Activated naive CD4-positive, alpha-beta T cell treated with Interleukin-2 at 50 U/mL for 16 hours (primary cell): ENCODE measurements around the gene ZZZ3.
"Not testable (repeated sequence)": the region's sequence is repeated elsewhere in the genome, so short reads cannot be mapped to it uniquely, and the experiment has no call there.

Experiments used
- DNase-seq: peaks from one replicate; pipeline ENCODE4 v3.0.0-alpha.2; 2020

Gene ZZZ3

GRCh38 chr1:77682460-77683159 lies at the start of gene ZZZ3:
ZZZ3 (minus strand) TSS chr1:77682658; CDS start chr1:77633354, 49,304 bp downstream.
- DNase-seq = peak; percentile 88

- DNase-seq = no peak
These were observed 49.6 kb upstream of the ZZZ3 start for GRCh38 chr1:77732090-77732489.

GRCh38 chr1:77725706-77726105 lies 43.2 kb upstream of the ZZZ3 start:
- DNase-seq = no peak

- DNase-seq = no peak
These were observed 35.7 kb upstream of the ZZZ3 start for GRCh38 chr1:77718181-77718580.

GRCh38 chr1:77716065-77716464 lies 33.6 kb upstream of the ZZZ3 start:
- no peak for DNase-seq

- no peak for DNase-seq
These were observed 27.3 kb upstream of the ZZZ3 start for GRCh38 chr1:77709727-77710126.

GRCh38 chr1:77706321-77706720 lies 23.9 kb upstream of the ZZZ3 start:
- no peak for DNase-seq

- no peak for DNase-seq
These were observed 22.3 kb upstream of the ZZZ3 start for GRCh38 chr1:77704736-77705135.

- not testable (repeated sequence) for DNase-seq
These were observed 17.2 kb upstream of the ZZZ3 start for GRCh38 chr1:77699673-77700072.

- DNase-seq = no peak
These were observed 15.0 kb upstream of the ZZZ3 start for GRCh38 chr1:77697441-77697840.

GRCh38 chr1:77688939-77689338 lies 6.5 kb upstream of the ZZZ3 start:
- DNase-seq = no peak

GRCh38 chr1:77687519-77687906 lies 5.1 kb upstream of the ZZZ3 start:
- DNase-seq = peak; percentile 9

GRCh38 chr1:77686796-77687518 lies 4.5 kb upstream of the ZZZ3 start:
- no peak for DNase-seq

GRCh38 chr1:77683160-77684148 lies 996 bp upstream of the ZZZ3 start:
- peak; percentile 93 for DNase-seq

- DNase-seq = no peak
These were observed 2.3 kb downstream of the ZZZ3 start for GRCh38 chr1:77680173-77680572.

GRCh38 chr1:77678660-77679610 lies 3.5 kb downstream of the ZZZ3 start:
- DNase-seq = no peak

GRCh38 chr1:77674807-77675206 lies 7.7 kb downstream of the ZZZ3 start:
- DNase-seq = not testable (repeated sequence)

GRCh38 chr1:77673716-77674355 lies 8.6 kb downstream of the ZZZ3 start:
- DNase-seq = no peak

- DNase-seq = no peak
These were observed 9.4 kb downstream of the ZZZ3 start for GRCh38 chr1:77673030-77673429.

- DNase-seq = no peak
These were observed 10.1 kb downstream of the ZZZ3 start for GRCh38 chr1:77672374-77672773.

GRCh38 chr1:77671836-77672235 lies 10.6 kb downstream of the ZZZ3 start:
- DNase-seq = no peak

- no peak for DNase-seq
These were observed 12.1 kb downstream of the ZZZ3 start for GRCh38 chr1:77670330-77670729.
